DND-41 (cell line): ENCODE data around the gene ADH1C.

ENCODE experiments used
- ATAC-seq: fragments of 200-7000 bp; cut with Tn5 transposase; 3 replicates; pipeline ENCODE4 v1.9.1; 2021; ENCODE audit warnings: low read depth; ENCODE audit not compliant: insufficient read depth
- DNase-seq: peaks from one replicate; pipeline ENCODE4 v3.0.0-alpha.2; 2020
- H2AFZ ChIP-seq: 2 replicates; pipeline ENCODE4 v1.6.0; 2012; ENCODE audit warnings: low read depth, low read length
- H3K27ac ChIP-seq: 2 replicates; pipeline ENCODE4 v1.5.1; 2012; ENCODE audit warnings: low read length, inconsistent platforms
- H3K27me3 ChIP-seq: fragments of 200-600 bp; sonication (generic); 2 replicates; pipeline ENCODE4 v1.6.0; 2012; ENCODE audit warnings: low read length, mild to moderate bottlenecking, inconsistent platforms; ENCODE audit not compliant: insufficient read depth, poor library complexity
- H3K36me3 ChIP-seq: 2 replicates; pipeline ENCODE4 v1.5.1; 2012; ENCODE audit warnings: low read length, inconsistent platforms; ENCODE audit not compliant: insufficient read depth
- H3K4me1 ChIP-seq: 2 replicates; pipeline ENCODE4 v1.5.1; 2012; ENCODE audit warnings: mild to moderate bottlenecking, low read length; ENCODE audit not compliant: insufficient read depth
- H3K4me2 ChIP-seq: 2 replicates; pipeline ENCODE4 v1.6.0; 2012; ENCODE audit warnings: mild to moderate bottlenecking, moderate library complexity, low read length, inconsistent platforms; ENCODE audit not compliant: insufficient read depth
- H3K4me3 ChIP-seq, 2 experiments: fragments of 200-600 bp in 1 of 2; shearing (Covaris generic) in 1 of 2; 2 replicates each; pipeline ENCODE4 v1.5.1; 2012 to 2016; ENCODE audit warnings: inconsistent platforms in 2 of 2, low read length in 2 of 2, mild to moderate bottlenecking in 2 of 2, low read depth in 1 of 2, moderate library complexity in 1 of 2
- H3K79me2 ChIP-seq: 2 replicates; pipeline ENCODE4 v1.6.0; 2012; ENCODE audit warnings: low read length, inconsistent platforms; ENCODE audit not compliant: insufficient read depth
- H3K9ac ChIP-seq: 2 replicates; pipeline ENCODE4 v1.6.0; 2012; ENCODE audit warnings: low read depth, mild to moderate bottlenecking, inconsistent platforms, low read length, moderate library complexity
- H3K9me3 ChIP-seq: 2 replicates; pipeline ENCODE4 v1.5.1; 2012; ENCODE audit warnings: low read length, moderate library complexity, mild to moderate bottlenecking, inconsistent platforms; ENCODE audit not compliant: insufficient read depth, severe bottlenecking
- H4K20me1 ChIP-seq: 2 replicates; pipeline ENCODE4 v1.6.0; 2012; ENCODE audit warnings: low read length; ENCODE audit not compliant: insufficient read depth
- CTCF ChIP-seq: IDR thresholded peaks from 2 replicates; pipeline ENCODE4 v1.5.1; 2012; ENCODE audit warnings: borderline replicate concordance, low read length, moderate library complexity, mild to moderate bottlenecking; ENCODE audit not compliant: poor library complexity, severe bottlenecking; ENCODE audit errors: extremely low read depth
- EZH2 ChIP-seq: IDR thresholded peaks from 3 replicates; pipeline ENCODE4 v1.6.1; 2012; ENCODE audit warnings: borderline replicate concordance, low read depth, mild to moderate bottlenecking, moderate library complexity, low read length, inconsistent platforms; ENCODE audit not compliant: severe bottlenecking

Gene ADH1C

DNA sequence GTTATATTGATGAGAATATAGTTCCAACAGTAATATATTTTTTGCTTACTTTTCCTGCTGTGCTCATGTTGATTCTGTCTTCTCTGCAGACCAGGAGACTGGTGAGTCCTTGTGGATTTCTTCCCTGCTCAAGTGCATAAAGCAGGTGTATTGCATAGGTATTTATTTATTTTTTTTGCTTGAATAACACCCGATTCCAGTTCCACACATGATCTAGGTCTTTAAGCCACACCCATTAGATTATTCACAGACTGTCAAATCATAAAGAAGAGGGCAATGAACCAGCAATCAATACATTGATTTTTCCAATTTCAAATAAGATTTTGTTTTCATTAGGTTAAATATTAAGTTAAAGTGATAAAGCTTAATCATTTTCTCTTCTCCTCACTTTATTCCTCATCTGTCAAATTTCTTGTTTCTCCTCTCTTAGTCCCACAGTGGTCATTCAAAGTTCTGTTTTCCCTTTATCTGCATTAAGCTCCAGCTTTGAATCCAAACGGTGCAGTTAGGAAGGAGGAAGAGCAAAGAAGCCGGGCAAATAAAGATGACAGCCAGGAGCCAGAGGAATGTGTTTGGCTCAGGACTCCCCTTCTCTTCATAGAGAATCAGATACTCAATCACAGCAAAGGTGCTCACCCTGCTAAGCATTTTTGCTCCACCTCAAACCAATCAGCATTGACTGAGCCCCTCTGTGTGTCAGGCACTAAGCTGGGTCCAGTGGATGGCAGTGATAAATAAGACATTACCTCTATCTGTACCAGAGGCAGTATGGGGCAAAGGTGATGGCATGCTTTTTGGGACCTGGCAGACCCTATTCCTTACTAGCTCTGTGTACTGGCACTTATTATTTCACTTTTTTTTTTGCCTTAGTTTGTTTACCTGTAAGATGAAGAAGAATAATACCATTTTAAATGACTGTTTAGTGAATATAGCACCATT, 61.4 kb downstream of the ADH1C start, which contains the start of gene ADH1A:
Gene ADH1A (minus strand): TSS at position 138 of the 939 bp plus-strand sequence. CDS start 71 bp downstream, at position 67.
- no peak for DNase-seq

More for the DNA sequence above, 61.4 kb downstream of the ADH1C start, which contains the start of gene ADH1A:
- Histone ChIP-seq H3K4me1 (no peaks in the 10 kb centered on the region), H3K27me3 (no peaks in the 10 kb centered on the region), H3K4me2 (no peak within 1 kb of the TSS), H3K36me3 (no peaks in the 10 kb centered on the region), H2AFZ (no peak within 1 kb of the TSS), H3K79me2 (no peaks in the 10 kb centered on the region), H3K27ac (no peak within 1 kb of the TSS), H3K9ac (no peak within 1 kb of the TSS), H4K20me1 (no peaks in the 10 kb centered on the region), H3K4me3 (no peak within 1 kb of the TSS), H3K9me3 (no peaks in the 10 kb centered on the region)
- TF ChIP-seq EZH2 (no peak), CTCF (no peak)
- ATAC-seq = no peak
